Sciatic nerve (tissue), 2 donors: ENCODE measurements around the gene WASF1. TPM values are rescaled to one million over a fixed set of nuclear protein-coding genes. Genes with fewer than 3 reads are reported as not detected.
A peak's percentile ranks its signal among the peaks of the same experiment; 100 is the strongest.
"Not testable (repeated sequence)": the region's sequence is repeated elsewhere in the genome, so short reads cannot be mapped to it uniquely, and the experiment has no call there.

Experiments used
- ATAC-seq: fragments of 200-7000 bp; cut with Tn5 transposase; one replicate; pipeline ENCODE4 v1.9.1; 2020; ENCODE audit warnings: mild to moderate bottlenecking, moderate library complexity
- DNase-seq: peaks from one replicate; pipeline ENCODE4 v3.0.0-alpha.2; 2020; ENCODE audit warnings: low spot score
- intact Hi-C: fragments of 100-400 bp; cut with DNase I; formaldehyde crosslinking; loops from one replicate; pipeline ENCODE4 v1.14.2; 2022
- total RNA-seq: library from RNA; stranded (reverse); fragmentation: NEBNext Ultra II Directional; extraction: Animal tissue kit (Norgen Biotek cat#: 25700); gene quantifications from one replicate; pipeline ENCODE4 v1.2.1, GENCODE V29; 2021
- donor health status: DM: no; HTN: no; CAD: no.
- donor health status: DM: no; HTN: no; CAD: no.

WASF1 gene
- total RNA-seq, 1 donor from 2014 or later: 9.6 TPM

GRCh38 chr6:110101885-110102284 lies 77.6 kb downstream of the WASF1 start:
- no peak for ATAC-seq
- no peak for DNase-seq
- intact Hi-C loops: no loop called here

- DNase-seq: no peak
- ATAC-seq: no peak
- intact Hi-C loops: no loop called here
These were observed 80.9 kb downstream of the WASF1 start for GRCh38 chr6:110098511-110099116.

- intact Hi-C loops: no loop called here
These were observed 82.0 kb downstream of the WASF1 start for GRCh38 chr6:110097443-110097842.

GRCh38 chr6:110095935-110096334 lies 83.5 kb downstream of the WASF1 start:
- DNase-seq (no peak), ATAC-seq (no peak)
- intact Hi-C loops: no loop called here

More at GRCh38 chr6:110097443-110097842, 82.0 kb downstream of the WASF1 start:
- ATAC-seq (no peak), DNase-seq (no peak)

GRCh38 chr6:110095101-110095500 lies 84.4 kb downstream of the WASF1 start:
- intact Hi-C loops: no loop called here
- ATAC-seq (no peak), DNase-seq (no peak)

- intact Hi-C loops: no loop called here
- DNase-seq: no peak
- ATAC-seq: no peak
These were observed 85.5 kb downstream of the WASF1 start for GRCh38 chr6:110093981-110094380.

GRCh38 chr6:110090876-110091275 lies 88.6 kb downstream of the WASF1 start:
- intact Hi-C loops: no loop called here
- ATAC-seq: no peak
- DNase-seq: no peak

- intact Hi-C loops: no loop called here
- DNase-seq (no peak), ATAC-seq (no peak)
These were observed 90.1 kb downstream of the WASF1 start for GRCh38 chr6:110089323-110089722.

- DNase-seq (no peak), ATAC-seq (no peak)
- intact Hi-C loops: no loop called here
These were observed 94.2 kb downstream of the WASF1 start for GRCh38 chr6:110085285-110085684.

GRCh38 chr6:110083875-110084585 lies 95.4 kb downstream of the WASF1 start:
- DNase-seq (no peak), ATAC-seq (peak; percentile 28)
- intact Hi-C loops: no loop called here

- intact Hi-C loops: no loop called here
- ATAC-seq (no peak), DNase-seq (no peak)
These were observed 104.1 kb downstream of the WASF1 start for GRCh38 chr6:110075406-110075805.

- ATAC-seq, DNase-seq, intact Hi-C loops: not testable (repeated sequence)
These were observed 106.0 kb downstream of the WASF1 start for GRCh38 chr6:110073474-110073873.

- ATAC-seq (no peak), DNase-seq (no peak)
- intact Hi-C loops: loop anchor here (2.0 kb wide), 1 partner anchor 58 kb away; no protein-coding TSS in a partner anchor
These were observed 110.9 kb downstream of the WASF1 start for GRCh38 chr6:110068592-110068967.

- intact Hi-C loops: loop anchor here (2.0 kb wide), 1 partner anchor 57 kb away; no protein-coding TSS in a partner anchor
- no peak for ATAC-seq
- no peak for DNase-seq
These were observed 111.5 kb downstream of the WASF1 start for GRCh38 chr6:110067837-110068591.

- no peak for ATAC-seq
- no peak for DNase-seq
- intact Hi-C loops: no loop called here
These were observed 114.5 kb downstream of the WASF1 start for GRCh38 chr6:110064744-110065524.

- ATAC-seq (no peak), DNase-seq (no peak)
- intact Hi-C loops: no loop called here
These were observed 115.7 kb downstream of the WASF1 start for GRCh38 chr6:110063594-110064263.

GRCh38 chr6:110055387-110055735 lies 124.1 kb downstream of the WASF1 start:
- DNase-seq (no peak), ATAC-seq (no peak)
- intact Hi-C loops: no loop called here

GRCh38 chr6:110054664-110055386 lies 124.6 kb downstream of the WASF1 start:
- intact Hi-C loops: loop anchor here (5.0 kb wide), 1 partner anchor 348 kb away; no protein-coding TSS in a partner anchor
- ATAC-seq (no peak), DNase-seq (no peak)
